Measurements from ENCODE around the gene CCDC6.

Gene CCDC6

DNA sequence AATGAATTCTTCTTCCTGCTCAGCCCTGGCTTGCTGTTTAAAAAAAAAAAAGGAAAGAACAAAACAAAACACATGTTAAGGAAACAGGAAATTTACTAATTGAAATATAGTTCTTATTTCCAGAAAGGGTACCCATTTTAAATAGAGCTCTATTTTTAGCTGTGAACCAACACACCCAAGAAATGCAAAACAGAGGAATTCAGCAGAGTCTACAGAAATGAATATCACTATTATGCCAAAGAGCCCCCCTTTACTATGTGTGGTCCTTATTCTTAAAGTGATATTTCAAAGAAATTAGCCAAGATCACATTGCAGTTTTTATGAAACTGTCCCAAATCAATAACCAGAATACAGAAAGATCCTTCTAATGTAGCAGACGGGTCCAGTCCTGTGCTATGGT is 53.7 kb downstream of the CCDC6 start (continued):
- TF ChIP-seq ZNF473 (tag by site-specific recombination; IDR thresholded peaks at IDR 0.05) (no peak), KLF8 (tag by site-specific recombination; IDR thresholded peaks at IDR 0.05) (no peak), SP2 (tag by site-specific recombination; IDR thresholded peaks at IDR 0.05) (no peak)
- TF ChIP-seq, protein P1, sequence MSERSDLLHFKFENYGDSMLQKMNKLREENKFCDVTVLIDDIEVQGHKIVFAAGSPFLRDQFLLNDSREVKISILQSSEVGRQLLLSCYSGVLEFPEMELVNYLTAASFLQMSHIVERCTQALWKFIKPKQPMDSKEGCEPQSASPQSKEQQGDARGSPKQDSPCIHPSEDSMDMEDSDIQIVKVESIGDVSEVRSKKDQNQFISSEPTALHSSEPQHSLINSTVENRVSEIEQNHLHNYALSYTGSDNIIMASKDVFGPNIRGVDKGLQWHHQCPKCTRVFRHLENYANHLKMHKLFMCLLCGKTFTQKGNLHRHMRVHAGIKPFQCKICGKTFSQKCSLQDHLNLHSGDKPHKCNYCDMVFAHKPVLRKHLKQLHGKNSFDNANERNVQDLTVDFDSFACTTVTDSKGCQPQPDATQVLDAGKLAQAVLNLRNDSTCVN (tag by site-specific recombination; optimal IDR thresholded peaks at IDR 0.05), result no peak

DNA sequence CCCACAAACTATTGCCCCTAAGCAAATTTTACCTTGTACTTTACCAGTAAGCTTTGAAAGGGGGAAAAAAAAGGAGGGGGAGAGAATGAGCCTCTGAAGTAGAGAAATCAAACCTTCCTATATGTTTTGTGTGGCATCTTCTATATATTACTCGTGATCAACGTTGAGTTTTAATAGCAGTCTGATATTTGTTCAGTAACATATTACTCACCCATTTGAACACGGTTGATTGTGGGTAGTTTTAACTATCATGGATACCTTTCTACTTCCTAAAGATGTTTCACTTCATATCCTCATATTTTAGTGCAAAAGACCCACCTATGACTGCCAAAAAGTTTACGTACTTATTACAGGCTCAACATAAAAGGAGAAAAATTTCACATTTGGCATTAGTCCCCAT is 54.5 kb downstream of the CCDC6 start:
- no peaks in the 10 kb centered on the region for H3K9me3 ChIP-seq (ENCODE audit: control insufficient read depth, insufficient read depth, low read depth, low read length)
- no peak for TF ChIP-seq KLF9 (tag by site-specific recombination; IDR thresholded peaks at IDR 0.05; ENCODE audit: low read depth)
- TF ChIP-seq ZNF585B (tag by site-specific recombination; IDR thresholded peaks at IDR 0.05), result no peak
- no peak for TF ChIP-seq ZNF221 (tag by site-specific recombination; IDR thresholded peaks at IDR 0.05; ENCODE audit: borderline replicate concordance)
- TF ChIP-seq ZNF133 (tag by site-specific recombination; IDR thresholded peaks at IDR 0.05), result no peak
- TF ChIP-seq ZSCAN30 (tag by site-specific recombination; IDR thresholded peaks at IDR 0.05), result no peak
- no peak for TF ChIP-seq GLIS1 (tag by site-specific recombination; IDR thresholded peaks at IDR 0.05)
- TF ChIP-seq, protein P2, sequence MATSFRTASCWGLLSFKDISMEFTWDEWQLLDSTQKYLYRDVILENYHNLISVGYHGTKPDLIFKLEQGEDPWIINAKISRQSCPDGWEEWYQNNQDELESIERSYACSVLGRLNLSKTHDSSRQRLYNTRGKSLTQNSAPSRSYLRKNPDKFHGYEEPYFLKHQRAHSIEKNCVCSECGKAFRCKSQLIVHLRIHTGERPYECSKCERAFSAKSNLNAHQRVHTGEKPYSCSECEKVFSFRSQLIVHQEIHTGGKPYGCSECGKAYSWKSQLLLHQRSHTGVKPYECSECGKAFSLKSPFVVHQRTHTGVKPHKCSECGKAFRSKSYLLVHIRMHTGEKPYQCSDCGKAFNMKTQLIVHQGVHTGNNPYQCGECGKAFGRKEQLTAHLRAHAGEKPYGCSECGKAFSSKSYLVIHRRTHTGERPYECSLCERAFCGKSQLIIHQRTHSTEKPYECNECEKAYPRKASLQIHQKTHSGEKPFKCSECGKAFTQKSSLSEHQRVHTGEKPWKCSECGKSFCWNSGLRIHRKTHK (tag by site-specific recombination; IDR thresholded peaks at IDR 0.05), result no peak
- no peak for TF ChIP-seq ZBTB8A (tag by site-specific recombination; IDR thresholded peaks at IDR 0.05)
- TF ChIP-seq ZNF544 (tag by site-specific recombination; IDR thresholded peaks at IDR 0.05), result no peak
- TF ChIP-seq, protein P3, sequence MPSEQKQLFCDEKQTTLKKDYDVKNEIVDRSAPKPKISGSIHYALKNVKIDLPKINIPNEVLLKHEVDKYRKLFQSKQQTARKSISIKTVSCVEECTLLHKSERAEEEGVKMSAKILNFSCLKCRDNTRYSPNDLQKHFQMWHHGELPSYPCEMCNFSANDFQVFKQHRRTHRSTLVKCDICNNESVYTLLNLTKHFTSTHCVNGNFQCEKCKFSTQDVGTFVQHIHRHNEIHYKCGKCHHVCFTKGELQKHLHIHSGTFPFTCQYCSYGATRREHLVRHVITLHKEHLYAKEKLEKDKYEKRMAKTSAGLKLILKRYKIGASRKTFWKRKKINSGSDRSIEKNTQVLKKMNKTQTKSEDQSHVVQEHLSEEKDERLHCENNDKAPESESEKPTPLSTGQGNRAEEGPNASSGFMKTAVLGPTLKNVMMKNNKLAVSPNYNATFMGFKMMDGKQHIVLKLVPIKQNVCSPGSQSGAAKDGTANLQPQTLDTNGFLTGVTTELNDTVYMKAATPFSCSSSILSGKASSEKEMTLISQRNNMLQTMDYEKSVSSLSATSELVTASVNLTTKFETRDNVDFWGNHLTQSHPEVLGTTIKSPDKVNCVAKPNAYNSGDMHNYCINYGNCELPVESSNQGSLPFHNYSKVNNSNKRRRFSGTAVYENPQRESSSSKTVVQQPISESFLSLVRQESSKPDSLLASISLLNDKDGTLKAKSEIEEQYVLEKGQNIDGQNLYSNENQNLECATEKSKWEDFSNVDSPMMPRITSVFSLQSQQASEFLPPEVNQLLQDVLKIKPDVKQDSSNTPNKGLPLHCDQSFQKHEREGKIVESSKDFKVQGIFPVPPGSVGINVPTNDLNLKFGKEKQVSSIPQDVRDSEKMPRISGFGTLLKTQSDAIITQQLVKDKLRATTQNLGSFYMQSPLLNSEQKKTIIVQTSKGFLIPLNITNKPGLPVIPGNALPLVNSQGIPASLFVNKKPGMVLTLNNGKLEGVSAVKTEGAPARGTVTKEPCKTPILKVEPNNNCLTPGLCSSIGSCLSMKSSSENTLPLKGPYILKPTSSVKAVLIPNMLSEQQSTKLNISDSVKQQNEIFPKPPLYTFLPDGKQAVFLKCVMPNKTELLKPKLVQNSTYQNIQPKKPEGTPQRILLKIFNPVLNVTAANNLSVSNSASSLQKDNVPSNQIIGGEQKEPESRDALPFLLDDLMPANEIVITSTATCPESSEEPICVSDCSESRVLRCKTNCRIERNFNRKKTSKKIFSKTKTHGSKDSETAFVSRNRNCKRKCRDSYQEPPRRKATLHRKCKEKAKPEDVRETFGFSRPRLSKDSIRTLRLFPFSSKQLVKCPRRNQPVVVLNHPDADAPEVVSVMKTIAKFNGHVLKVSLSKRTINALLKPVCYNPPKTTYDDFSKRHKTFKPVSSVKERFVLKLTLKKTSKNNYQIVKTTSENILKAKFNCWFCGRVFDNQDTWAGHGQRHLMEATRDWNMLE (tag by site-specific recombination; conservative IDR thresholded peaks at IDR 0.05; ENCODE audit: low read depth), result no peak
- TF ChIP-seq ZNF426 (tag by site-specific recombination; IDR thresholded peaks at IDR 0.05), result no peak
- TF ChIP-seq ZNF174 (tag by site-specific recombination; IDR thresholded peaks at IDR 0.05), result no peak
- no peak for TF ChIP-seq ZNF2 (tag by site-specific recombination; IDR thresholded peaks at IDR 0.05)
- TF ChIP-seq GLIS2 (tag by site-specific recombination; IDR thresholded peaks at IDR 0.05), result no peak
- TF ChIP-seq, protein P4, sequence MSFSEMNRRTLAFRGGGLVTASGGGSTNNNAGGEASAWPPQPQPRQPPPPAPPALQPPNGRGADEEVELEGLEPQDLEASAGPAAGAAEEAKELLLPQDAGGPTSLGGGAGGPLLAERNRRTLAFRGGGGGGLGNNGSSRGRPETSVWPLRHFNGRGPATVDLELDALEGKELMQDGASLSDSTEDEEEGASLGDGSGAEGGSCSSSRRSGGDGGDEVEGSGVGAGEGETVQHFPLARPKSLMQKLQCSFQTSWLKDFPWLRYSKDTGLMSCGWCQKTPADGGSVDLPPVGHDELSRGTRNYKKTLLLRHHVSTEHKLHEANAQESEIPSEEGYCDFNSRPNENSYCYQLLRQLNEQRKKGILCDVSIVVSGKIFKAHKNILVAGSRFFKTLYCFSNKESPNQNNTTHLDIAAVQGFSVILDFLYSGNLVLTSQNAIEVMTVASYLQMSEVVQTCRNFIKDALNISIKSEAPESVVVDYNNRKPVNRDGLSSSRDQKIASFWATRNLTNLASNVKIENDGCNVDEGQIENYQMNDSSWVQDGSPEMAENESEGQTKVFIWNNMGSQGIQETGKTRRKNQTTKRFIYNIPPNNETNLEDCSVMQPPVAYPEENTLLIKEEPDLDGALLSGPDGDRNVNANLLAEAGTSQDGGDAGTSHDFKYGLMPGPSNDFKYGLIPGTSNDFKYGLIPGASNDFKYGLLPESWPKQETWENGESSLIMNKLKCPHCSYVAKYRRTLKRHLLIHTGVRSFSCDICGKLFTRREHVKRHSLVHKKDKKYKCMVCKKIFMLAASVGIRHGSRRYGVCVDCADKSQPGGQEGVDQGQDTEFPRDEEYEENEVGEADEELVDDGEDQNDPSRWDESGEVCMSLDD (tag by site-specific recombination; IDR thresholded peaks at IDR 0.05), result no peak
- TF ChIP-seq KLF10 (tag by site-specific recombination; IDR thresholded peaks at IDR 0.05), result no peak
- TF ChIP-seq ZFP41 (tag by site-specific recombination; IDR thresholded peaks at IDR 0.05; ENCODE audit: borderline replicate concordance), result no peak
- TF ChIP-seq ZNF350 (tag by site-specific recombination; IDR thresholded peaks at IDR 0.05), result no peak
- no peak for TF ChIP-seq ZFHX2 (tag by site-specific recombination; conservative IDR thresholded peaks at IDR 0.05)
- ChIA-PET CTCF (interaction anchor here (0.7 to 1.4 kb wide), 3 partner anchors 13 to 21 kb away, joined by 3 to 4 read pairs (median 3); no protein-coding TSS in a partner anchor), POLR2A (no interaction called here)
- no peaks in the 10 kb centered on the region; the same call in 1 of the 2 replicates for H3K4me1 ChIP-seq (ENCODE audit: control insufficient read depth, insufficient read depth, low read length)
- H3K36me3 ChIP-seq (ENCODE audit: control insufficient read depth in 2 of 2, insufficient read depth in 1 of 2, low read length in 2 of 2), result peaks cover 0 to 13% of the 10 kb centered on the region in 2 experiments; a peak in 1 of 3 replicates
- no peak overlapping the region for H3K27ac ChIP-seq (ENCODE audit: extremely low read depth, low read depth, low read length)
- H3K4me3 ChIP-seq (ENCODE audit: low read depth, low read length), result no peak overlapping the region
